Endodermal cell (in vitro differentiated cells): ENCODE data around the gene SIRT6. TPM values are rescaled to one million over a fixed set of nuclear protein-coding genes. Genes with fewer than 3 reads are reported as not detected.

Experiments used
- DNase-seq: peaks from one replicate; pipeline ENCODE4 v3.0.0-alpha.2; 2017
- H3K27ac ChIP-seq: 2 replicates; pipeline ENCODE4 v1.5.1; 2013; ENCODE audit warnings: mild to moderate bottlenecking, low read depth, low read length, moderate library complexity
- H3K27me3 ChIP-seq: 2 replicates; pipeline ENCODE4 v1.6.1; 2013; ENCODE audit warnings: mild to moderate bottlenecking, low read length, moderate library complexity; ENCODE audit not compliant: insufficient read depth, control insufficient read depth, poor library complexity, severe bottlenecking
- H3K36me3 ChIP-seq: 2 replicates; pipeline ENCODE4 v1.7.0; 2013; ENCODE audit warnings: mild to moderate bottlenecking, low read length, moderate library complexity; ENCODE audit not compliant: control insufficient read depth, insufficient read depth
- H3K4me1 ChIP-seq: one replicate; pipeline ENCODE4 v1.7.0; 2013; ENCODE audit warnings: low read length; ENCODE audit not compliant: control insufficient read depth, insufficient read depth
- H3K4me3 ChIP-seq: 2 replicates; pipeline ENCODE4 v1.5.1; 2013; ENCODE audit warnings: mild to moderate bottlenecking, low read length, moderate library complexity
- H3K9ac ChIP-seq: 2 replicates; pipeline ENCODE4 v1.6.1; 2013; ENCODE audit warnings: mild to moderate bottlenecking, low read length, moderate library complexity; ENCODE audit not compliant: poor library complexity, severe bottlenecking; ENCODE audit errors: extremely low read depth
- H3K9me3 ChIP-seq: 2 replicates; pipeline ENCODE4 v1.6.1; 2013; ENCODE audit warnings: mild to moderate bottlenecking, low read length, moderate library complexity; ENCODE audit not compliant: control insufficient read depth
- H3K27ac Mint-ChIP-seq: 2 replicates; pipeline ENCODE4 v1.8.0; 2020; ENCODE audit warnings: mixed read lengths
- H3K27me3 Mint-ChIP-seq: 2 replicates; pipeline ENCODE4 v1.8.0; 2021; ENCODE audit warnings: mild to moderate bottlenecking, mixed read lengths; ENCODE audit not compliant: insufficient read depth
- H3K36me3 Mint-ChIP-seq: 2 replicates; pipeline ENCODE4 v1.8.0; 2020; ENCODE audit warnings: low read depth, mixed read lengths
- H3K4me1 Mint-ChIP-seq: 2 replicates; pipeline ENCODE4 v1.8.0; 2020; ENCODE audit warnings: mixed read lengths
- H3K4me3 Mint-ChIP-seq: 2 replicates; pipeline ENCODE4 v1.8.0; 2020; ENCODE audit warnings: mild to moderate bottlenecking, moderate library complexity, mixed read lengths
- H3K9me3 Mint-ChIP-seq: 2 replicates; pipeline ENCODE4 v1.8.0; 2020; ENCODE audit warnings: mild to moderate bottlenecking, mixed read lengths
- WGBS, 2 experiments: methylation state at CpG; one replicate each; pipeline versions ENCODE4 v1.1.5 to v1.1.7; 2013; ENCODE audit warnings: missing lambda C conversion rate in 2 of 2, mixed read lengths in 1 of 2; ENCODE audit not compliant: insufficient coverage in 1 of 2, insufficient read length in 1 of 2; 5-methylcytosine and 5-hydroxymethylcytosine counted together
- total RNA-seq, 2 donors: library from RNA; stranded (reverse); fragmentation: NEBNext Ultra II Directional in 1 of 2; extraction: Animal tissue kit (Norgen Biotek cat#: 25700) in 1 of 2; gene quantifications; 2 replicates in 1 of 2; 3 replicates in 1 of 2; pipeline ENCODE4 v1.2.1, GENCODE V29; 2021
- TF ChIP-seq, protein P1 (sequence below): fragments of 200-600 bp; sonication (generic); conservative IDR thresholded peaks from 2 replicates; pipeline ENCODE4 v1.5.0; 2021; ENCODE audit warnings: antibody characterized with exemption, mild to moderate bottlenecking

The SIRT6 gene
- total RNA-seq, 2 donors from 2014 or later = 22.1 to 29.1 TPM

GRCh38 chr19:4184718-4185352 lies 2.5 kb upstream of the SIRT6 start:
- DNase-seq = no peak
- H3K9me3 Mint-ChIP-seq = no peaks in the 10 kb centered on the region

DNA sequence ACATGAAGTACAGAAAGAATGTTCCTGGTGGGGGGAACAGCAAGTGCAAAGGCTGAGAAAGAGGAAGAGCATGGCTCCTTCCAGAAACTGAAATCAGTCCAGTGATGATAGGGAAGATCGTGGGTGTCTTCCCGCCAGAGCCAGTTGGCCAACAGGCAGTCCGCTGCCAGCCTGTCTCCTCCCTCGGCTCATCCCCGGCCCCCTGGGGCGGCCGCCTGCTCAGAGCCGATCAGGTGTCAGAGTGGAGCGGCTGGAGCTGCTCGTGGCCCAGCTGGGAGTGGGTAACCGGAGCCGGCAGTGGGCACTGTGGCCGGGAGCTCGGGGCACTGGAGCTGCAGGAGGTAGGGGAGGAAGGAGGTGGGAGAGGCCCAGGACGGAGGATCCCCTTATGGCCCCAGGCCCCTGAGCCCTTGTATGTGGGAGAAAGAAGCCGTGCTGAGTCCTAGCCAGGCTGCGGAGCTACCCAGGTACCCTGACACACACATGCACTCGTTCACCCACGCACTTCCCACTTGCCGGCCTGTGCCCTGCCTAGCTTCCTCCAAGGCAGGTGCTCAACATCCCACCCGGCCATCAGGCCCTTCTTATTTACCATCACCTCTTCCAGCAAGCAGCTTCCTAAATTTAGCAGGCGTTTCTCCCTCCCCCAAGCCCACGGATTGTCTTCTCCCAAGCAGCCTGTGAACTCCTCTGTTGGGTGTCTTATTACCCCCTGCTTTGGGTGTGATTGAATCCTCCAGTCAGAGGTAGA lies 1.8 kb upstream of the SIRT6 start:
- no peak overlapping the region for H3K27ac ChIP-seq
- H3K4me3 ChIP-seq = no peak overlapping the region
- peaks cover 11% of the 10 kb centered on the region for H3K27me3 Mint-ChIP-seq
- H3K4me1 Mint-ChIP-seq = peaks cover 1% of the 10 kb centered on the region
- H3K27ac Mint-ChIP-seq = no peak overlapping the region
- TF ChIP-seq, protein P1, sequence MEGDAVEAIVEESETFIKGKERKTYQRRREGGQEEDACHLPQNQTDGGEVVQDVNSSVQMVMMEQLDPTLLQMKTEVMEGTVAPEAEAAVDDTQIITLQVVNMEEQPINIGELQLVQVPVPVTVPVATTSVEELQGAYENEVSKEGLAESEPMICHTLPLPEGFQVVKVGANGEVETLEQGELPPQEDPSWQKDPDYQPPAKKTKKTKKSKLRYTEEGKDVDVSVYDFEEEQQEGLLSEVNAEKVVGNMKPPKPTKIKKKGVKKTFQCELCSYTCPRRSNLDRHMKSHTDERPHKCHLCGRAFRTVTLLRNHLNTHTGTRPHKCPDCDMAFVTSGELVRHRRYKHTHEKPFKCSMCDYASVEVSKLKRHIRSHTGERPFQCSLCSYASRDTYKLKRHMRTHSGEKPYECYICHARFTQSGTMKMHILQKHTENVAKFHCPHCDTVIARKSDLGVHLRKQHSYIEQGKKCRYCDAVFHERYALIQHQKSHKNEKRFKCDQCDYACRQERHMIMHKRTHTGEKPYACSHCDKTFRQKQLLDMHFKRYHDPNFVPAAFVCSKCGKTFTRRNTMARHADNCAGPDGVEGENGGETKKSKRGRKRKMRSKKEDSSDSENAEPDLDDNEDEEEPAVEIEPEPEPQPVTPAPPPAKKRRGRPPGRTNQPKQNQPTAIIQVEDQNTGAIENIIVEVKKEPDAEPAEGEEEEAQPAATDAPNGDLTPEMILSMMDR = no peak
- H3K4me3 Mint-ChIP-seq = peak overlapping the region; percentile 32
- 70 to 73% methylated on average over 10 to 23 of the region's 23 CpGs for WGBS, 2 experiments
- DNase-seq = peak; percentile 52
- no peaks in the 10 kb centered on the region for H3K27me3 ChIP-seq
- H3K9me3 ChIP-seq = no peaks in the 10 kb centered on the region
- no peak overlapping the region for H3K9ac ChIP-seq
- peaks cover 6% of the 10 kb centered on the region for H3K36me3 ChIP-seq
- H3K4me1 ChIP-seq = no peaks in the 10 kb centered on the region
- H3K36me3 Mint-ChIP-seq = peaks cover 12% of the 10 kb centered on the region
- no peaks in the 10 kb centered on the region for H3K9me3 Mint-ChIP-seq

More at GRCh38 chr19:4184718-4185352, 2.5 kb upstream of the SIRT6 start:
- no peak overlapping the region for H3K27ac ChIP-seq
- no peak overlapping the region for H3K9ac ChIP-seq
- WGBS, 2 experiments = 92% methylated on average over 2 of the region's 2 CpGs
- H3K9me3 ChIP-seq = no peaks in the 10 kb centered on the region
- TF ChIP-seq, protein P1 = no peak
- H3K36me3 ChIP-seq = no peaks in the 10 kb centered on the region
- H3K27me3 Mint-ChIP-seq = peaks cover 11% of the 10 kb centered on the region
- H3K4me1 Mint-ChIP-seq = peaks cover 1% of the 10 kb centered on the region
- H3K27ac Mint-ChIP-seq = no peak overlapping the region
- no peak overlapping the region for H3K4me3 Mint-ChIP-seq
- H3K36me3 Mint-ChIP-seq = peaks cover 5% of the 10 kb centered on the region
- H3K27me3 ChIP-seq = no peaks in the 10 kb centered on the region
- no peaks in the 10 kb centered on the region for H3K4me1 ChIP-seq
- no peak overlapping the region for H3K4me3 ChIP-seq

DNA sequence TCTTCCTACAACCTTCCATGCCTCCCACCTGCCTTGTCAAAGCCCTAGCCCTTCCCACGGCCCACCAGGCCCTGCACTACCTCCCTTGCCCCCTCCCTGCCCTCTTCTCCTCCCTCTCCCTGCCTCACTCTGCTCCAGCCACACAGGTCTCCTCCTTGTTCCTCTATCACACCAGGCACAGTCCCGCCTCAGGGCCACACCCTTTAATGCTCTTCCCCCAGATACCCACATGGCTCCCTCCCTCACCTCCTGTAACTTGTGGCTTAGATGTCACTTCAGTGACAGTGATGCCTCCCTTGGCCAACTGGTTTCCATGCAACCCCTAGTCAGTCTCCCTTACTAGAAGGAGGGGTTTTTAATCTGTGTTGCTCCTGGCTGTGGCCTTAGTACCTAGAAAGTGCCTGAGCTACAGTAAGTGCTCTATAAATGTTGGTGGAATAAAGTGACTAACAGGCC lies 1.3 kb downstream of the SIRT6 start:
- peaks cover 10% of the 10 kb centered on the region for H3K36me3 ChIP-seq
- H3K27me3 ChIP-seq = no peaks in the 10 kb centered on the region
- no peaks in the 10 kb centered on the region for H3K4me1 ChIP-seq
- no peak overlapping the region for H3K4me3 ChIP-seq
- 87 to 100% methylated on average over 2 of the region's 2 CpGs for WGBS, 2 experiments
- H3K4me1 Mint-ChIP-seq = peaks cover 1% of the 10 kb centered on the region
- DNase-seq = peak; percentile 38
- peak overlapping the region; percentile 55 for H3K27ac Mint-ChIP-seq
- TF ChIP-seq, protein P1 = no peak
- peaks cover 17% of the 10 kb centered on the region for H3K36me3 Mint-ChIP-seq
- H3K9me3 ChIP-seq = no peaks in the 10 kb centered on the region
- H3K9ac ChIP-seq = no peak overlapping the region
- no peaks in the 10 kb centered on the region for H3K9me3 Mint-ChIP-seq
- H3K27ac ChIP-seq = no peak overlapping the region
- H3K27me3 Mint-ChIP-seq = peaks cover 7% of the 10 kb centered on the region
- peak overlapping the region; percentile 96 for H3K4me3 Mint-ChIP-seq
